GM21423 (cell line): Measurements from ENCODE around the gene PPME1.

ENCODE experiments used
- ATAC-seq: cut with Tn5 transposase; IDR thresholded peaks from one replicate; pipeline ENCODE4 v1.9.1; 2021; ENCODE audit warnings: mild to moderate bottlenecking, moderate library complexity; ENCODE audit not compliant: unreplicated experiment

Gene PPME1

GRCh38 chr11:74278721-74279161, 107.7 kb downstream of the PPME1 start:
- no peak for ATAC-seq

- no peak for ATAC-seq
Measured at GRCh38 chr11:74279256-74279655, 108.2 kb downstream of the PPME1 start.

GRCh38 chr11:74280494-74280893, 109.4 kb downstream of the PPME1 start:
- no peak for ATAC-seq

- no peak for ATAC-seq
Measured at GRCh38 chr11:74282421-74282820, 111.3 kb downstream of the PPME1 start.

GRCh38 chr11:74282914-74283371, 111.9 kb downstream of the PPME1 start:
- no peak for ATAC-seq

- ATAC-seq, result no peak
Measured at GRCh38 chr11:74283580-74284180, 112.6 kb downstream of the PPME1 start.

GRCh38 chr11:74284466-74284865, 113.4 kb downstream of the PPME1 start:
- no peak for ATAC-seq

GRCh38 chr11:74288161-74288560, 117.1 kb downstream of the PPME1 start:
- ATAC-seq, result no peak

GRCh38 chr11:74288911-74289310, 117.8 kb downstream of the PPME1 start:
- ATAC-seq, result no peak

- ATAC-seq, result no peak
Measured at GRCh38 chr11:74297484-74297883, 126.4 kb downstream of the PPME1 start.

GRCh38 chr11:74299015-74299414, 127.9 kb downstream of the PPME1 start:
- ATAC-seq, result no peak
